GM12874 (cell line): ENCODE measurements around the gene SRGN.

Experiments used
- CTCF ChIP-seq: IDR thresholded peaks from 2 replicates; pipeline ENCODE4 v1.5.1; 2011; ENCODE audit warnings: low read depth, mild to moderate bottlenecking, control low read depth, low read length, moderate library complexity; ENCODE audit not compliant: insufficient read depth

Gene SRGN

GRCh38 chr10:69056129-69056528 is 31.8 kb upstream of the SRGN start:
- TF ChIP-seq CTCF = no peak

- TF ChIP-seq CTCF = no peak
Measured at GRCh38 chr10:69056536-69057260, 31.2 kb upstream of the SRGN start.

GRCh38 chr10:69057261-69057950 is 30.5 kb upstream of the SRGN start:
- TF ChIP-seq CTCF = no peak

- TF ChIP-seq CTCF = no peak
Measured at GRCh38 chr10:69057951-69058297, 30.0 kb upstream of the SRGN start.

GRCh38 chr10:69060127-69060798 is 27.6 kb upstream of the SRGN start:
- no peak for TF ChIP-seq CTCF

- no peak for TF ChIP-seq CTCF
Measured at GRCh38 chr10:69061305-69062161, 26.4 kb upstream of the SRGN start.

- no peak for TF ChIP-seq CTCF
Measured at GRCh38 chr10:69062901-69063300, 25.0 kb upstream of the SRGN start.
